ENCODE measurements around the gene RPN2.

Gene RPN2

DNA sequence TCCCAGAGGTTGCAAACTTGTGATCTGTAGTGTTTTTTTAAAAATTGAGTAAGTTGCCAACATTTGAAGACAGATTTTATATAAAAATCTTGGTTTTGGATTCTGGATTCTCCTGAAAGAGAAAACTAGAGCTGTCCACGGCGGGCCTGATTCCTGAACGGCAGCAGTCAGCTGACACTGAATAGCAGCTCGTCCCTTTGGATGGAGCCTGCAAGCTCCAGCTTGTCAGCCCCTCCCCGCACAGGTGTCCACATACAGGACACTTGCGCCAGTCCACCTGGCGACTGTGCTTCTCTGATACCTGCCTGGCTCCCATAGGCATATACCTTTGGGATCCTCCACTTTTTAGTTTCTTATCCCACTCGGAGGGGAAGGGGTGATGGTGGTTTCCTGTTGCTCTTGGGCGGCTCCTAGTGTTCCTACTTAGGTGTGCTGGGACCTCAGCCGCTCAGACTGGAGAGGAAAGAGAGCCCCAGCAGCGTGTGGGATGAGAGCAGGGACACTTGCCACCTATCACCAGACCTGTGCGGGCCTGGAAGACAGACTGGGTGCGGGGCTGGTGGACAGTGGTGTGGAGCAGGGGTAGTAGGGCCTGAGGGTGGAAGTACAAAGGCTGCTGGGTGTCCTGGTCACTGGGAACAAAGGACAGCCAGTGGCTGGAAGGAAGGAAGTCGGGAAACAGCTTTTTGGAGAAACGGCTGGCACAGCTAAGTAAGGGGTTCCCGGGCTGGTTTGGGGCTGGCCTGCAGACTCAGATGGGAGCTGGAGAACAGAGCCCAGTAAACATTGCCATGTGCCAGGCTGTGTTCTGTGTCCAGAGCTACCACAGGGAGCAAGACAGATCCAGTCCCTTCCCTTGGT is 64.2 kb downstream of the RPN2 start:
- no peak for DNase-seq (ENCODE audit: low spot score)

GRCh38 chr20:37243937-37244571 is 64.9 kb downstream of the RPN2 start:
- no peak for DNase-seq (ENCODE audit: low spot score)

DNA sequence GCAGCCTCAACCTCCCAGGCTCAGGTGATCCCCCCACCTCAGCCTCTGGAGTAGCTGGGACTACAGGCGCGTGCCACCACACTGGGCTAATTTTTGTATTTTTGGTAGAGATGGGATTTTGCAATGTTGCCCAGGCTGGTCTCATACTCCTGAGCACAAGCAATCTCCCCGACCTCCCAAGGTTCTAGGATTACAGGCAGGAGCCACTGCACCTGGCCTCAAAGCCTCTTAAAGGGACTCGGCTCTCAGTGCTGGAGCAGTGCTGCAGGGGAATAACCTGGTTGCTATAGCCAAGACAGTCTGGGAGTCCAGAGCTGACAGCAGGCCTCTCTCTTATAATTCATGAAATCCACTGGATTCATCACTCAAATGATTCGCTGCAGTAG is 65.4 kb downstream of the RPN2 start:
- DNase-seq (ENCODE audit: low spot score): no peak

DNA sequence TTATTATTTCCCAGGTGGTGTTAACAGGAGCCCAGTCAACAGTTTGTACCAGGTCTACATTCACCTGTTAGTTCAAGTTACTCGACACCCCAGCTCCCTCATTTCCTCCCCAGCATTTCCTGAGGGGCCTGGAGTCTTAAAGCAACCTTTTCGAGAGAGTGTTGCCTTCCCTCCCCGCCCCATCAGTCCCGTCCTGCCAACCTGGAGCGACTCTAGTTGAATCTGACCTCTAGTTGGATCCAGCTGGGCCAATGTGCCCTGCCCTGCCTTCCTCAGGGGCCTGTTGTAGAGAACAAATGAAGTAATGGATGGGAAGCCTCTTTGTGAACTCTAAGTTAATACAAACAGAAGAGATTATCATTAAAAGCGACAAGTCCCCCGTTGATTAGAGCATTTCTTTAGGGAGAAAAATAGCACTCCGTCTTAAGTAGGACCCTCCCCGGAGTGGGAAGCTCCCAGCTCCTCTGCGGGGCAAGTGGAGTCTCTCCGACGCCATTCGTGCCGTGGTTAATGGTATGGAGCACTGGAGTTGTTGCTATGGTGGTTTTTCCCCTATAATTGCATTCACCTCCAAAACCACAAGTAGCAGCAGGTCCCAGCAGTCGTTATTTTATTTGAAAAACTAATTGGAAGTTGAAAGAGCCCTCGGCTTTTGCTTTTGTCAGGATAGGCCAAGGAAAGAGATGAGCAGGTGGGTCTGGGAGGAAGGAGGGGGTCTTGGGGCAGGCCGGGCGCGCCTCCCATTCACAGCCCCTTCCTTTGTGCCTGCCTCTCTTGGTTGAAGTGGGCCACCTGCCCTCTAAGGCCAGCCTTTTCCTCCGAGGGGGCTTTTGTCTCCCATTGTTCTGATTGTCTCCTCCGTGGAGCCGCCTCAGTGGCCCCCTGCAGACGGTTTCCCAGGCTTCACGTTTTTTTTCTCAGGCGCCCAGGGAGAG is 66.4 kb downstream of the RPN2 start:
- no peak for DNase-seq (ENCODE audit: low spot score)

DNA sequence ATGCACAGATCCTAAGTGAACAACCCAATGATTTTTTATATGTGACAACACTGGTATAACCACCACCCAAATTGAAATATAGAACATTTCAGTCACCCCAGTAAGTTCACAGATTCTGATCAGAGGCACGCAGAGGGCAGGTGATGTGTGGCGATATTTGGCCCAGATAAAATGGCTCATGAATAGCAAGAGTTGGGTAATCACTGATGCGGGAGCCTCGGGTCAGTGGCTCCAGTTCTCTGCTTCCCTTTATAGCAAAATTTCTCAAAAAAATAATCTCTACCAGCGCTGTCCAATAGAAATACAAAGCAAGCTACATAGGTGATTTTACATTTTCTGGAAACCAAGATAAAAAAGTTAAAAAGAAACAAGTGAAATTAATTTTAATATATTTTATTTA is 67.6 kb downstream of the RPN2 start:
- no peak for DNase-seq (ENCODE audit: low spot score)

- no peak for DNase-seq (ENCODE audit: low spot score)
These were observed 68.4 kb downstream of the RPN2 start for GRCh38 chr20:37247547-37247946.

GRCh38 chr20:37249304-37249703 is 70.2 kb downstream of the RPN2 start:
- DNase-seq (ENCODE audit: low spot score): no peak

- DNase-seq (ENCODE audit: low spot score): no peak
These were observed 72.8 kb downstream of the RPN2 start for GRCh38 chr20:37251825-37252477.

- no peak for DNase-seq (ENCODE audit: low spot score)
These were observed 74.0 kb downstream of the RPN2 start for GRCh38 chr20:37253087-37253486.

- DNase-seq (ENCODE audit: low spot score): no peak
These were observed 75.2 kb downstream of the RPN2 start for GRCh38 chr20:37254114-37254878.

DNA sequence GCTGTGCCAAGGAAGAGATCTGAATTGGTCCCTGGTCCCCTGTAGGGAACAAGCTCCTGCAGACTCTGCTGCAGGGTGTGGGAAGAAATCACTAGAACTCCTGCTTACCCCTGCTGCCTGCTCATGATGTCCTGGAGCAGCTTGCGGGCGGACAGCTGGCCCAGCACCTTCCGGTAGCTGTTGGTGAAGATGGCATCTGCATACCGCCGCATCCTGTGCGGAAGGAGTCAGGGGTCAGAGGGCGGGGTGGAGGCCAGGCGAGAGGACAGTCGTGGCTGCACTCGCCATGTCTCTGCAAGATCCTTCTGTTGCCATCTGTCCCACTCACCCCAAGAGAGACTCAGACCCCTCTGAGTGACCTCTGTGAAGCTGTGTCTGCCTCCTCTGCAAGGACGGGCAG is 77.2 kb downstream of the RPN2 start:
- DNase-seq (ENCODE audit: low spot score): no peak

GRCh38 chr20:37257530-37257929 is 78.4 kb downstream of the RPN2 start:
- no peak for DNase-seq (ENCODE audit: low spot score)

DNA sequence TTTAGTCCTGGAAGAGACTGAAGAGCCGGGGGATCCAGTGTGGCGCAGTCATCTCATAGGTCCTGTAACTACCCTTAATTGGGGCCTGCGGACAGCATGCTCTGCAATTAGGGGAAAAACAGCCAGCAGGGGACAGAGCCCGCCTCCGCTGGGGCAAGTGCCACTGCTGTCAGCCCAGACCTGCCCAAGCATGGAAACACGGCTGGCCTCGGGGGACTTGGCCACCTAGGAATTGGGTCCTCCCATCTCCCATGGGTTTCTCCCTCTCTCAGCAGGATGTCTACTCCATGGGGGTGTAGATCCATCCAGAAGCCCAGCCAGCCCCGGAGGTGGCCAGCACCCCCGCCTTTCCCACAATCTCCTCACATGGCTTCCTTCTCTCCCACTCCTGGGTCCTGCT is 78.9 kb downstream of the RPN2 start:
- DNase-seq (ENCODE audit: low spot score): no peak

DNA sequence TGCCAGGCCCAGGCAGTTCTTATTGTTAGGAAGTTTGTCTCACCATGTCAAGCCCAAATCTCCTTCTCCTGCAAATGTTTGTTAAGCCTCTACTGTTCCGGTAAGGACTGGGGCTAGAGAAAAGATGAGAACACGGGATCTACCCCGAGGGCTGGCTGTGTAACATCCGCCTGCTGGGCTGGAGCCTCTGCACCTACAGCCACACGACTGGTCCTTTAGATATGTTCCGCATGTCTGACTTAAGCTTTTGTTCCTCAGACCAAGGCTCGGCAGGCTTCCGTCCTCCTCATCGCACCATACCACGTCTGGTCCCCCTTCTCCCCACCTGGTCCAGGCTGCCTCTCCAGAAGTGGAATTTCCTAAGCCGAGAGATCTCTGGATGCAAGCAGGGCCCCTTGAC is 79.9 kb downstream of the RPN2 start:
- no peak for DNase-seq (ENCODE audit: low spot score)

DNA sequence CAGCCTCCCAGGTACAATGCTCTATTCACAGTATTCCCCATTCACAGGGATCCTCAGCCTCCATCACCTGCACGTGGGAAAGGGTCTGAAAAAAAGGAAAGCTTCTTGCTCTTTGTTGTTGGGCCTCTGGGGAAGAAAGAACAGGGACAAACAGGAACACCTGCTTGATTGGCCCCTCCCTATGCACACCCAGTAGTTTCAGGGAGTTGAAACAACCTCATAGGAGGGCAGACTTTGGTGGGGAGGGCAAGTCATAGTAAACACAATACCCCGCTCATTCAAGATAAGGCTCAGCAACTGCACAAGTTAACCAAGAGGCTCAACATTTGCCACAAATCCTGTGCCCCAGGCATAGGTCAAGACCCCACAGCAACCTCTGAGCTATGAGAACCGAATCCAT is 80.7 kb downstream of the RPN2 start:
- DNase-seq (ENCODE audit: low spot score): no peak

GRCh38 chr20:37260923-37261322 is 81.8 kb downstream of the RPN2 start:
- DNase-seq (ENCODE audit: low spot score): no peak

DNA sequence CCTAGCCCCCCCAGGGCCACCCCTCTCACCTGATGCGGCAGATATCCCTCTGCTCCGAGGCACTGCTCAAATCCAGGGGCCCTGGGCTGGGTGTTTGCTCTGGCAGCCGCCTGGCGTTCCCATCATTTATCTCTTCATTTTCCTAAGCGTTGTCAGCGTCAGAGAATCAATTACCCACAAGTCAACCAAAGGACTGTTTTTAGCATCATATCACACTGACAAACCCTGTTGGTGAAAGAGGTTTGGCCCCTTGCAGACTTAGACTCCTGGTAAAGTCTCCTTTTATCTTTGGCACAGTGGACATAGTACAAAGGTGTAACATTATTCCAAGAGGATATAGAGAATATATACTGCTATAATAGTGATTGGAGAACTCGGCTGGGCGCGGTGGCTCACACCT is 82.6 kb downstream of the RPN2 start, which contains the start of gene GHRH:
Gene GHRH (minus strand): TSS at position 101 of the 400 bp plus-strand sequence. CDS start 4,925 bp downstream, outside the sequence.
- no peak for DNase-seq (ENCODE audit: low spot score)

GRCh38 chr20:37262505-37262904 is 83.4 kb downstream of the RPN2 start:
- no peak for DNase-seq (ENCODE audit: low spot score)

GRCh38 chr20:37263686-37264085 is 84.6 kb downstream of the RPN2 start:
- no peak for DNase-seq (ENCODE audit: low spot score)

DNA sequence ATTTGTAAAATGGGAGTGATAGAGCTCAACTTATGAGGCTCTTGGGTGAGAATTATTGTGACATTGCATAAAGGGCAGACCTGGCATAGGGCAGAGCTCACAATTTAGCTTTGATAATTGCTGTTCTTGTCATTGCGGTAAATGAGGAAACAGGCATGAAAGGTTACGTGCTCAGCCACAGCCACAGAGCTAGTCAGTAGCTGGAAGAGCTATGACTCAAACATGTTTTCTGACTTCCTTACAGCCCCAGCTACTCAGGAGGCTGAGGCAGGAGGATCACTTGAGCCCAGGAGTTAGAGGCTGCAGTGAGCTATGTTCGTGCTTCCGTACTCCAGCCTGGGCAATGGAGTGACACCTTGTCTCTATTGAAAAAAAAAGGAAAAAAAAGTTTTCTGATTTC is 86.0 kb downstream of the RPN2 start:
- DNase-seq (ENCODE audit: low spot score): no peak

Data from putamen (tissue), 1 donor.